ENCODE measurements around the gene LY6G5C. TPM values are rescaled to one million over a fixed set of nuclear protein-coding genes. Genes with fewer than 3 reads are reported as not detected.

LY6G5C gene
- total and polyA plus RNA-seq, 2 of the 13 experiments (the other 11 are each of a cell fraction or from before 2014, with no cell fraction given), result 0.33 to 0.55 TPM

DNA sequence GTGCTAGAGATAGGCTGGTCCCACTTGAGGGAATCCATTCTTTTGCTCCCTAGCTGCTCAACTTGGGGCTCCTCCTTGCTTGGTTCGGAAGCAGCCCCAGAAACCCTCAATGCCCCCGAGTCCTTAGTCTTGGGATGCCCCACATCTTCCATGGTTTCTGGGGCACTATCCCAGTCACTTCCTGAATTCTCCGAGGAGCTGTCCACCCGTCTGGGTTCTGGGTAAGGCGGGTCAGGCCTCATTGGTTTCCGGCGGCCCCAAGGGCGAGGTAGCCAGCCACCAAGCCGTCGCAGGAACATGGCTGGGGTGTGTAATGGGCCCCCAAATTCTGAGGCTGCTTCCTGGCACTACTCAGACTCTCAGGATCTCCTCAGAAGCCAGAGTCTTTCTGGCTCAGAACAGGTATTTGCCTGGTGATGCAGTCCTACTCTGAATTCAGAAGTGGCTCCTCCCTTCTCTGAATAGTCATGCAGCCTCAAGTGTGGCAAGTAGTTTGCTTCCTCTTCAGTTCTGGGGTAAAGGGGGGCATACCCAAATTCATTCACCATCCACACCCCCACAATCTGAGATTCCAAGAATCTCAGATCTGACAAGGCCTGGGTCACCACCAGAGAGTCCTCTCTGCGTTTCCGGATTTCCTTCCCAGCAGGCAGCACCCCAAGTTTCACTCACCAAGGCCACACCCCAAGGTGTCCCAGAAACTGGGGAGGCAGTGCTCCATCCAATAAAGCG is 21.1 kb downstream of the LY6G5C start (continued):
- TF ChIP-seq, protein P1, sequence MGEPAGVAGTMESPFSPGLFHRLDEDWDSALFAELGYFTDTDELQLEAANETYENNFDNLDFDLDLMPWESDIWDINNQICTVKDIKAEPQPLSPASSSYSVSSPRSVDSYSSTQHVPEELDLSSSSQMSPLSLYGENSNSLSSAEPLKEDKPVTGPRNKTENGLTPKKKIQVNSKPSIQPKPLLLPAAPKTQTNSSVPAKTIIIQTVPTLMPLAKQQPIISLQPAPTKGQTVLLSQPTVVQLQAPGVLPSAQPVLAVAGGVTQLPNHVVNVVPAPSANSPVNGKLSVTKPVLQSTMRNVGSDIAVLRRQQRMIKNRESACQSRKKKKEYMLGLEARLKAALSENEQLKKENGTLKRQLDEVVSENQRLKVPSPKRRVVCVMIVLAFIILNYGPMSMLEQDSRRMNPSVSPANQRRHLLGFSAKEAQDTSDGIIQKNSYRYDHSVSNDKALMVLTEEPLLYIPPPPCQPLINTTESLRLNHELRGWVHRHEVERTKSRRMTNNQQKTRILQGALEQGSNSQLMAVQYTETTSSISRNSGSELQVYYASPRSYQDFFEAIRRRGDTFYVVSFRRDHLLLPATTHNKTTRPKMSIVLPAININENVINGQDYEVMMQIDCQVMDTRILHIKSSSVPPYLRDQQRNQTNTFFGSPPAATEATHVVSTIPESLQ (CRISPR knock-in tag; conservative IDR thresholded peaks at IDR 0.05), result no peak
- TF ChIP-seq, protein P2, sequence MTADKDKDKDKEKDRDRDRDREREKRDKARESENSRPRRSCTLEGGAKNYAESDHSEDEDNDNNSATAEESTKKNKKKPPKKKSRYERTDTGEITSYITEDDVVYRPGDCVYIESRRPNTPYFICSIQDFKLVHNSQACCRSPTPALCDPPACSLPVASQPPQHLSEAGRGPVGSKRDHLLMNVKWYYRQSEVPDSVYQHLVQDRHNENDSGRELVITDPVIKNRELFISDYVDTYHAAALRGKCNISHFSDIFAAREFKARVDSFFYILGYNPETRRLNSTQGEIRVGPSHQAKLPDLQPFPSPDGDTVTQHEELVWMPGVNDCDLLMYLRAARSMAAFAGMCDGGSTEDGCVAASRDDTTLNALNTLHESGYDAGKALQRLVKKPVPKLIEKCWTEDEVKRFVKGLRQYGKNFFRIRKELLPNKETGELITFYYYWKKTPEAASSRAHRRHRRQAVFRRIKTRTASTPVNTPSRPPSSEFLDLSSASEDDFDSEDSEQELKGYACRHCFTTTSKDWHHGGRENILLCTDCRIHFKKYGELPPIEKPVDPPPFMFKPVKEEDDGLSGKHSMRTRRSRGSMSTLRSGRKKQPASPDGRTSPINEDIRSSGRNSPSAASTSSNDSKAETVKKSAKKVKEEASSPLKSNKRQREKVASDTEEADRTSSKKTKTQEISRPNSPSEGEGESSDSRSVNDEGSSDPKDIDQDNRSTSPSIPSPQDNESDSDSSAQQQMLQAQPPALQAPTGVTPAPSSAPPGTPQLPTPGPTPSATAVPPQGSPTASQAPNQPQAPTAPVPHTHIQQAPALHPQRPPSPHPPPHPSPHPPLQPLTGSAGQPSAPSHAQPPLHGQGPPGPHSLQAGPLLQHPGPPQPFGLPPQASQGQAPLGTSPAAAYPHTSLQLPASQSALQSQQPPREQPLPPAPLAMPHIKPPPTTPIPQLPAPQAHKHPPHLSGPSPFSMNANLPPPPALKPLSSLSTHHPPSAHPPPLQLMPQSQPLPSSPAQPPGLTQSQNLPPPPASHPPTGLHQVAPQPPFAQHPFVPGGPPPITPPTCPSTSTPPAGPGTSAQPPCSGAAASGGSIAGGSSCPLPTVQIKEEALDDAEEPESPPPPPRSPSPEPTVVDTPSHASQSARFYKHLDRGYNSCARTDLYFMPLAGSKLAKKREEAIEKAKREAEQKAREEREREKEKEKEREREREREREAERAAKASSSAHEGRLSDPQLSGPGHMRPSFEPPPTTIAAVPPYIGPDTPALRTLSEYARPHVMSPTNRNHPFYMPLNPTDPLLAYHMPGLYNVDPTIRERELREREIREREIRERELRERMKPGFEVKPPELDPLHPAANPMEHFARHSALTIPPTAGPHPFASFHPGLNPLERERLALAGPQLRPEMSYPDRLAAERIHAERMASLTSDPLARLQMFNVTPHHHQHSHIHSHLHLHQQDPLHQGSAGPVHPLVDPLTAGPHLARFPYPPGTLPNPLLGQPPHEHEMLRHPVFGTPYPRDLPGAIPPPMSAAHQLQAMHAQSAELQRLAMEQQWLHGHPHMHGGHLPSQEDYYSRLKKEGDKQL (CRISPR knock-in tag; IDR thresholded peaks at IDR 0.05; ENCODE audit: low read depth), result no peak
- TF ChIP-seq YEATS4 (CRISPR knock-in tag; IDR thresholded peaks at IDR 0.05; ENCODE audit: borderline replicate concordance) (no peak), ZNF570 (CRISPR knock-in tag; IDR thresholded peaks at IDR 0.05; ENCODE audit: borderline replicate concordance) (no peak), ZNF737 (CRISPR knock-in tag; IDR thresholded peaks at IDR 0.05; ENCODE audit: borderline replicate concordance) (0 out of 2 replicates have a peak, but pooled peaks have one; percentile 58), ZNF253 (CRISPR knock-in tag; IDR thresholded peaks at IDR 0.05; ENCODE audit: borderline replicate concordance) (no peak), PHF21A (CRISPR knock-in tag; IDR thresholded peaks at IDR 0.05) (no peak), ZIK1 (CRISPR knock-in tag; IDR thresholded peaks at IDR 0.05; ENCODE audit: borderline replicate concordance, low read depth) (no peak), FOXC1 (CRISPR knock-in tag; IDR thresholded peaks at IDR 0.05; ENCODE audit: borderline replicate concordance) (no peak), HOXA5 (CRISPR knock-in tag; IDR thresholded peaks at IDR 0.05) (no peak), TCF7 (IDR thresholded peaks at IDR 0.05; ENCODE audit: low read depth) (no peak)
- TF ChIP-seq, protein P3, sequence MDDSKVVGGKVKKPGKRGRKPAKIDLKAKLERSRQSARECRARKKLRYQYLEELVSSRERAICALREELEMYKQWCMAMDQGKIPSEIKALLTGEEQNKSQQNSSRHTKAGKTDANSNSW (CRISPR knock-in tag; IDR thresholded peaks at IDR 0.05; ENCODE audit: borderline replicate concordance), result no peak
- TF ChIP-seq, protein P4, sequence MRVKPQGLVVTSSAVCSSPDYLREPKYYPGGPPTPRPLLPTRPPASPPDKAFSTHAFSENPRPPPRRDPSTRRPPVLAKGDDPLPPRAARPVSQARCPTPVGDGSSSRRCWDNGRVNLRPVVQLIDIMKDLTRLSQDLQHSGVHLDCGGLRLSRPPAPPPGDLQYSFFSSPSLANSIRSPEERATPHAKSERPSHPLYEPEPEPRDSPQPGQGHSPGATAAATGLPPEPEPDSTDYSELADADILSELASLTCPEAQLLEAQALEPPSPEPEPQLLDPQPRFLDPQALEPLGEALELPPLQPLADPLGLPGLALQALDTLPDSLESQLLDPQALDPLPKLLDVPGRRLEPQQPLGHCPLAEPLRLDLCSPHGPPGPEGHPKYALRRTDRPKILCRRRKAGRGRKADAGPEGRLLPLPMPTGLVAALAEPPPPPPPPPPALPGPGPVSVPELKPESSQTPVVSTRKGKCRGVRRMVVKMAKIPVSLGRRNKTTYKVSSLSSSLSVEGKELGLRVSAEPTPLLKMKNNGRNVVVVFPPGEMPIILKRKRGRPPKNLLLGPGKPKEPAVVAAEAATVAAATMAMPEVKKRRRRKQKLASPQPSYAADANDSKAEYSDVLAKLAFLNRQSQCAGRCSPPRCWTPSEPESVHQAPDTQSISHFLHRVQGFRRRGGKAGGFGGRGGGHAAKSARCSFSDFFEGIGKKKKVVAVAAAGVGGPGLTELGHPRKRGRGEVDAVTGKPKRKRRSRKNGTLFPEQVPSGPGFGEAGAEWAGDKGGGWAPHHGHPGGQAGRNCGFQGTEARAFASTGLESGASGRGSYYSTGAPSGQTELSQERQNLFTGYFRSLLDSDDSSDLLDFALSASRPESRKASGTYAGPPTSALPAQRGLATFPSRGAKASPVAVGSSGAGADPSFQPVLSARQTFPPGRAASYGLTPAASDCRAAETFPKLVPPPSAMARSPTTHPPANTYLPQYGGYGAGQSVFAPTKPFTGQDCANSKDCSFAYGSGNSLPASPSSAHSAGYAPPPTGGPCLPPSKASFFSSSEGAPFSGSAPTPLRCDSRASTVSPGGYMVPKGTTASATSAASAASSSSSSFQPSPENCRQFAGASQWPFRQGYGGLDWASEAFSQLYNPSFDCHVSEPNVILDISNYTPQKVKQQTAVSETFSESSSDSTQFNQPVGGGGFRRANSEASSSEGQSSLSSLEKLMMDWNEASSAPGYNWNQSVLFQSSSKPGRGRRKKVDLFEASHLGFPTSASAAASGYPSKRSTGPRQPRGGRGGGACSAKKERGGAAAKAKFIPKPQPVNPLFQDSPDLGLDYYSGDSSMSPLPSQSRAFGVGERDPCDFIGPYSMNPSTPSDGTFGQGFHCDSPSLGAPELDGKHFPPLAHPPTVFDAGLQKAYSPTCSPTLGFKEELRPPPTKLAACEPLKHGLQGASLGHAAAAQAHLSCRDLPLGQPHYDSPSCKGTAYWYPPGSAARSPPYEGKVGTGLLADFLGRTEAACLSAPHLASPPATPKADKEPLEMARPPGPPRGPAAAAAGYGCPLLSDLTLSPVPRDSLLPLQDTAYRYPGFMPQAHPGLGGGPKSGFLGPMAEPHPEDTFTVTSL (CRISPR knock-in tag; IDR thresholded peaks at IDR 0.05; ENCODE audit: borderline replicate concordance), result no peak
- TF ChIP-seq, protein P5, sequence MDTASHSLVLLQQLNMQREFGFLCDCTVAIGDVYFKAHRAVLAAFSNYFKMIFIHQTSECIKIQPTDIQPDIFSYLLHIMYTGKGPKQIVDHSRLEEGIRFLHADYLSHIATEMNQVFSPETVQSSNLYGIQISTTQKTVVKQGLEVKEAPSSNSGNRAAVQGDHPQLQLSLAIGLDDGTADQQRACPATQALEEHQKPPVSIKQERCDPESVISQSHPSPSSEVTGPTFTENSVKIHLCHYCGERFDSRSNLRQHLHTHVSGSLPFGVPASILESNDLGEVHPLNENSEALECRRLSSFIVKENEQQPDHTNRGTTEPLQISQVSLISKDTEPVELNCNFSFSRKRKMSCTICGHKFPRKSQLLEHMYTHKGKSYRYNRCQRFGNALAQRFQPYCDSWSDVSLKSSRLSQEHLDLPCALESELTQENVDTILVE (CRISPR knock-in tag; IDR thresholded peaks at IDR 0.05), result no peak
